ENCODE measurements around the gene THRAP3.

Gene THRAP3

DNA sequence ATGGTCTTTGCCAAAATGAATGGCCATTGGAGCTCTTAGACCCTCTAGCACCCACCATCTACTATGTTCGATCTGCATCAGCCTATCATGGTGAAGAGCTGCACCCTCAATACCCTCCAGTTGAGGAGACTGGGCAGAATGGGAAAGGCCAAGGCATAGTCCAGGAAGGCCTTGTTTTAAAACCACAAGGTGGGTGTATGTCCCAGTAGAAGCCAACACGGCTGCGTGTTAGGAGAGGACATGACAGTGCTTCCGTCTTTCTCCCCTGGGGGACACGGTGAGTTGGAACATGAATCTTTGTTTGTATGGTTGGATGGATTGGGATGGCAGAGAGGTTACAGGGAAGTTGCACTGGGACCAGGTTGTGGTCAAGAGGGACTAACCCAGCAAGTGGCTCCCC lies 63.4 kb downstream of the THRAP3 start:
- no peak for TF ChIP-seq YY1 (IDR thresholded peaks at IDR 0.05; ENCODE audit: insufficient read depth, insufficient read length)
- TF ChIP-seq SUZ12 (IDR thresholded peaks at IDR 0.05; ENCODE audit: extremely low read depth, insufficient read depth, insufficient read length) = no peak
- TF ChIP-seq ZNF274 (IDR thresholded peaks at IDR 0.05; ENCODE audit: low read depth, low read length) = no peak
- Histone ChIP-seq H3K4me1 (ENCODE audit: insufficient read depth, insufficient read length) (no peaks in the 10 kb centered on the region), H3K9me3 (ENCODE audit: insufficient read depth, low read length) (no peaks in the 10 kb centered on the region), H3K36me3 (ENCODE audit: insufficient read depth, insufficient read length, low read length) (peaks cover 98% of the 10 kb centered on the region), H3K4me3 (ENCODE audit: insufficient read length, low read depth) (no peak overlapping the region), H3K9ac (ENCODE audit: insufficient read length, low read depth) (no peak overlapping the region), H3K27me3 (ENCODE audit: insufficient read depth, insufficient read length) (no peaks in the 10 kb centered on the region)
- no peak for DNase-seq (ENCODE audit: low read depth, low spot score)

DNA sequence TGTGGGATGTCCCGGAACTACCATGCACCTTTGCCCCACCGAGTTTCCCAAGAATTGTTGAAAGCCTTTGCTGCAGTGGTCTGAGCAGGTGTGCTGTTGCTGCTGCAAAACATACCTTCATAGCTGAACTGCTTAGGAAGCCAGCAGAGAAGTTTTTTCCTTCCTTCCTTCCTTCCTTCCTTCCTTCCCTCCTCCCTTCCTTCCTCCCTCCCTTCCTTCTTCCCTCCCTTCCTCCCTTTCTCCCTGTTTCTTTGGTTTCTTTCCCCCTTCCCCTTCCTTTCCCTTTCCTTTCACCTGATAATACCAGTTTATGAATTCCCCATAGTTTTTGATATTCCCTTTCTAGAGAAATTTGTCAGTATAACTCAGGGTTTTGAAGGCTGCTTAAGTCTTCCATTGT lies 71.1 kb downstream of the THRAP3 start:
- H3K27me3 ChIP-seq (ENCODE audit: insufficient read depth, insufficient read length) = no peaks in the 10 kb centered on the region
- H3K9me3 ChIP-seq (ENCODE audit: insufficient read depth, low read length) = no peaks in the 10 kb centered on the region
- no peaks in the 10 kb centered on the region for H3K4me1 ChIP-seq (ENCODE audit: insufficient read depth, insufficient read length)
- peaks cover 93% of the 10 kb centered on the region for H3K36me3 ChIP-seq (ENCODE audit: insufficient read depth, insufficient read length, low read length)
- H3K4me3 ChIP-seq (ENCODE audit: insufficient read length, low read depth) = no peak overlapping the region
- no peak overlapping the region for H3K9ac ChIP-seq (ENCODE audit: insufficient read length, low read depth)
- TF ChIP-seq YY1 (IDR thresholded peaks at IDR 0.05; ENCODE audit: insufficient read depth, insufficient read length) (no peak), SUZ12 (IDR thresholded peaks at IDR 0.05; ENCODE audit: extremely low read depth, insufficient read depth, insufficient read length) (no peak), ZNF274 (IDR thresholded peaks at IDR 0.05; ENCODE audit: low read depth, low read length) (no peak)
- no peak for DNase-seq (ENCODE audit: low read depth, low spot score)

DNA sequence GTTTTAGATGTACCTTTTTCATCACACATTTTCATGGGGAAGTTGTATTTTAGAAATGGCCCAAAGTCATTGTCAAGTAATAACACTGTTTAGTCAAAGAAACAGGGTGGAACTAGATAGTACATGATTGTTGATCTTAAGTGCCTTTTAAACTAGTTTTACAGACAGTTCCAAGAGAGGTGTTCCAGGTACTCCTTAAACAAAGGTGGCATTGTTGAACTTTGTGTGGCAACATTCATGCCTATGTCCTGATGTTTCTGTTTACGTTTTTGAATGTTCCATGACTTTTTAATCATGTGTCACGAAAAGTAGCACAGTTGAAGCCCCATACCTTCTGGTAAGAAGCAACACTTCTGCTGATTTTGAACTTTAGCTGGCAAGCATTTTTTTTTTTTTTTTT lies 72.8 kb downstream of the THRAP3 start:
- no peaks in the 10 kb centered on the region for H3K9me3 ChIP-seq (ENCODE audit: insufficient read depth, low read length)
- H3K27me3 ChIP-seq (ENCODE audit: insufficient read depth, insufficient read length) = no peaks in the 10 kb centered on the region
- H3K36me3 ChIP-seq (ENCODE audit: insufficient read depth, insufficient read length, low read length) = peaks cover 93% of the 10 kb centered on the region
- H3K4me3 ChIP-seq (ENCODE audit: insufficient read length, low read depth) = no peak overlapping the region
- H3K9ac ChIP-seq (ENCODE audit: insufficient read length, low read depth) = no peak overlapping the region
- no peak for DNase-seq (ENCODE audit: low read depth, low spot score)
- H3K4me1 ChIP-seq (ENCODE audit: insufficient read depth, insufficient read length) = peaks cover under 1% of the 10 kb centered on the region
- TF ChIP-seq ZNF274 (IDR thresholded peaks at IDR 0.05; ENCODE audit: low read depth, low read length) (no peak), SUZ12 (IDR thresholded peaks at IDR 0.05; ENCODE audit: extremely low read depth, insufficient read depth, insufficient read length) (no peak), YY1 (IDR thresholded peaks at IDR 0.05; ENCODE audit: insufficient read depth, insufficient read length) (no peak)

DNA sequence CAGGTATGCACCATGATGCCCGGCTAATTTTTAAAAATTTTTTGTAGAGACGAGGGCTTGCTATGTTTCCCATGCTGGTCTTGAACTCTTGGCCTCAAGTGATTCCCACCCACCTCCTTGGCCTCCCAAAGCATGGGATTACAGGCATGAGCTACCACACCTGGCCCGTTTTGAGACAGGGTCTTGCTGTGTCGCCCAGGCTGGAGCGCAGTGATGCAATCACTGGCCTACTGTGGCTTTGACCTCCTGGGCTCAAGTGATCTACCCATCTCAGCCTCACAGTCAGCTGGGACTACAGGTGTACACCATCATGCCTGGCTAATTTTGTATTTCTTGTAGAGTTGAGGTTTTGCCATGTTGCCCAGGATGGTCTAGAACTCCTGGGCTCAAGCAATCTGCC lies 74.4 kb downstream of the THRAP3 start:
- Histone ChIP-seq H3K9ac (ENCODE audit: insufficient read length, low read depth) (no peak overlapping the region), H3K36me3 (ENCODE audit: insufficient read depth, insufficient read length, low read length) (peaks cover 93% of the 10 kb centered on the region)
- TF ChIP-seq ZNF274 (IDR thresholded peaks at IDR 0.05; ENCODE audit: low read depth, low read length) = no peak
- no peak for TF ChIP-seq YY1 (IDR thresholded peaks at IDR 0.05; ENCODE audit: insufficient read depth, insufficient read length)
- TF ChIP-seq SUZ12 (IDR thresholded peaks at IDR 0.05; ENCODE audit: extremely low read depth, insufficient read depth, insufficient read length) = no peak

DNA sequence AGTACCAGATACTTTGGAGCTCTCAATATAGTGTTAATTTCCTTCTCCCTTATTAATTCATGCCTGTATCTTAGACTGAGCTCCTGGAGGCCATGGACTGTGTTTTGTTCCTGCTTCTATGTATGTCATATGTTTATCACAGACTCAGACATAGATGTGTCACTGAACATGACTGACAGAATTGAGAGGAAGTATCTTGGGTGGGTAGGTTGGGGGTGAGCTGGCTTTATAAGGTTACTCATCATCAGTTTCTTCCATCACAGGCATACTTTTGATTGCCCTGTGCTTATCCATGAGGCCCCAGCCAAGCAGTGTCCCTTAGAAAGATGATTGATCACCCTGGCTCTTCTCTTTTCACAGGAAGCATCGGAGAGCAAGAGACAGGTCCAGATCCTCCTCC lies 76.3 kb downstream of the THRAP3 start:
- H3K9ac ChIP-seq (ENCODE audit: insufficient read length, low read depth) = no peak overlapping the region
- no peaks in the 10 kb centered on the region for H3K27me3 ChIP-seq (ENCODE audit: insufficient read depth, insufficient read length)
- TF ChIP-seq SUZ12 (IDR thresholded peaks at IDR 0.05; ENCODE audit: extremely low read depth, insufficient read depth, insufficient read length) (no peak), YY1 (IDR thresholded peaks at IDR 0.05; ENCODE audit: insufficient read depth, insufficient read length) (no peak), ZNF274 (IDR thresholded peaks at IDR 0.05; ENCODE audit: low read depth, low read length) (no peak)
- H3K4me3 ChIP-seq (ENCODE audit: insufficient read length, low read depth) = no peak overlapping the region
- H3K4me1 ChIP-seq (ENCODE audit: insufficient read depth, insufficient read length) = peaks cover 3% of the 10 kb centered on the region
- no peak for DNase-seq (ENCODE audit: low read depth, low spot score)
- no peaks in the 10 kb centered on the region for H3K9me3 ChIP-seq (ENCODE audit: insufficient read depth, low read length)
- H3K36me3 ChIP-seq (ENCODE audit: insufficient read depth, insufficient read length, low read length) = peaks cover 93% of the 10 kb centered on the region

More for the DNA sequence above, 74.4 kb downstream of the THRAP3 start:
- Histone ChIP-seq H3K4me1 (ENCODE audit: insufficient read depth, insufficient read length) (peaks cover 3% of the 10 kb centered on the region), H3K4me3 (ENCODE audit: insufficient read length, low read depth) (no peak overlapping the region), H3K27me3 (ENCODE audit: insufficient read depth, insufficient read length) (no peaks in the 10 kb centered on the region), H3K9me3 (ENCODE audit: insufficient read depth, low read length) (no peaks in the 10 kb centered on the region)
- DNase-seq (ENCODE audit: low read depth, low spot score) = no peak

DNA sequence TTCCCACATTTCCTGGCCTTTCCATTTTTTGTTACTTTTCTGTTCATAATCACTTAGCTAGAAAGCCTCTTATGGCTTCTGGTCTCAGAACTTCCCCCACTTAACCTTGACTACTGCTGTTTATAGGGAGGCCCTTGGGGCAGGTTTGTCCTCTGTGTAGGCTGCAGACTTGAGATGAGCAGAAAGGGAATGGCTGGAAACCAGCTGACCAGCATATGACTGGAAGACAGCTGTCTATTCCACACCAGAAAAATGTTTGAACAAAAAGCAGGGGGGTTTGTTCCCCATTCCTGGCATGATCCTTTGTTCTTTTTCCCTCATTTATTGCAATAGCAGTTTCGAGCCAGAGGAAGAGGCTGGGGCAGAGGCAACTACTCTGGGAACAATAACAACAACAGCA lies 77.0 kb downstream of the THRAP3 start:
- Histone ChIP-seq H3K36me3 (ENCODE audit: insufficient read depth, insufficient read length, low read length) (peaks cover 86% of the 10 kb centered on the region), H3K4me1 (ENCODE audit: insufficient read depth, insufficient read length) (peaks cover 3% of the 10 kb centered on the region)
- no peak for DNase-seq (ENCODE audit: low read depth, low spot score)

DNA sequence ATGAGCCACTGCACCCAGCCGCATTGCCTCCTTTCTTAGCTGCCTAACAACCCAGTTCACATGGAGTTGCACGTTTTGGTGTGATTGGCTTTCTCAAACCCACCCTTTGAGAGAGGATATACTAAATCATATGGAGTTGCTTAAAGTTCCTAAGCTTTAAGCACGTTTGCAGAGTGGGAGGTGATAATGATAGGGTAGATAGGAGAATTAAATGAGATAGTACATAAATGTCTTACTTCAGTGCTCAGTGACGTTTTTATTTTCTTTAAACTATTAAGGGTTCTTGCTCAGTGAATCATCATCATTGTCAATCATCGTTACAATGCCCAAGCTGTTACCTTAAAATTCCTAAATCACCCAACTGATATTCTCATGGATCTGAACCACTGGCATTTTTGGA lies 79.0 kb downstream of the THRAP3 start:
- DNase-seq (ENCODE audit: low read depth, low spot score) = no peak
- Histone ChIP-seq H3K4me3 (ENCODE audit: insufficient read length, low read depth) (no peak overlapping the region), H3K27me3 (ENCODE audit: insufficient read depth, insufficient read length) (no peaks in the 10 kb centered on the region), H3K9ac (ENCODE audit: insufficient read length, low read depth) (no peak overlapping the region), H3K36me3 (ENCODE audit: insufficient read depth, insufficient read length, low read length) (peaks cover 72% of the 10 kb centered on the region), H3K9me3 (ENCODE audit: insufficient read depth, low read length) (no peaks in the 10 kb centered on the region), H3K4me1 (ENCODE audit: insufficient read depth, insufficient read length) (peaks cover 9% of the 10 kb centered on the region)
- no peak for TF ChIP-seq YY1 (IDR thresholded peaks at IDR 0.05; ENCODE audit: insufficient read depth, insufficient read length)
- TF ChIP-seq SUZ12 (IDR thresholded peaks at IDR 0.05; ENCODE audit: extremely low read depth, insufficient read depth, insufficient read length) = no peak
- no peak for TF ChIP-seq ZNF274 (IDR thresholded peaks at IDR 0.05; ENCODE audit: low read depth, low read length)

More for the DNA sequence above, 77.0 kb downstream of the THRAP3 start:
- no peaks in the 10 kb centered on the region for H3K27me3 ChIP-seq (ENCODE audit: insufficient read depth, insufficient read length)
- H3K9ac ChIP-seq (ENCODE audit: insufficient read length, low read depth) = no peak overlapping the region
- H3K4me3 ChIP-seq (ENCODE audit: insufficient read length, low read depth) = no peak overlapping the region
- TF ChIP-seq YY1 (IDR thresholded peaks at IDR 0.05; ENCODE audit: insufficient read depth, insufficient read length) (no peak), SUZ12 (IDR thresholded peaks at IDR 0.05; ENCODE audit: extremely low read depth, insufficient read depth, insufficient read length) (no peak), ZNF274 (IDR thresholded peaks at IDR 0.05; ENCODE audit: low read depth, low read length) (no peak)
- no peaks in the 10 kb centered on the region for H3K9me3 ChIP-seq (ENCODE audit: insufficient read depth, low read length)
